Mesenchymal stem cell (in vitro differentiated cells and primary cell): Measurements from ENCODE around the gene ITPRID1.

Source experiments
- DNase-seq: peaks from one replicate; pipeline ENCODE4 v3.0.0-alpha.2; 2013
- H2AFZ ChIP-seq: one replicate; pipeline ENCODE4 v1.6.1; 2013; ENCODE audit warnings: low read depth, mild to moderate bottlenecking, control low read depth, inconsistent platforms, low read length, moderate library complexity
- H2AK5ac ChIP-seq: 2 replicates; pipeline ENCODE4 v1.6.1; 2013; ENCODE audit warnings: low read length, moderate library complexity, mild to moderate bottlenecking, inconsistent platforms; ENCODE audit not compliant: severe bottlenecking
- H2BK120ac ChIP-seq: one replicate; pipeline ENCODE4 v1.6.1; 2013; ENCODE audit warnings: low read depth, mild to moderate bottlenecking, inconsistent platforms, low read length, moderate library complexity
- H2BK12ac ChIP-seq, 2 experiments: one replicate each; pipeline ENCODE4 v1.6.1; 2013; ENCODE audit warnings: inconsistent platforms in 2 of 2, low read length in 2 of 2, mild to moderate bottlenecking in 2 of 2, moderate library complexity in 2 of 2, control low read depth in 1 of 2
- H2BK15ac ChIP-seq: one replicate; pipeline ENCODE4 v1.6.1; 2013; ENCODE audit warnings: mild to moderate bottlenecking, low read depth, inconsistent platforms; ENCODE audit not compliant: poor library complexity, severe bottlenecking
- H2BK5ac ChIP-seq: 2 replicates; pipeline ENCODE4 v1.6.1; 2013; ENCODE audit warnings: low read depth, mild to moderate bottlenecking, low read length, control low read depth, inconsistent platforms; ENCODE audit not compliant: poor library complexity, severe bottlenecking
- H3K14ac ChIP-seq, 2 experiments: one replicate each; pipeline ENCODE4 v1.6.1; 2013; ENCODE audit warnings: inconsistent platforms in 2 of 2, low read length in 2 of 2, control low read depth in 1 of 2, mild to moderate bottlenecking in 1 of 2, moderate library complexity in 1 of 2
- H3K18ac ChIP-seq, 2 experiments: one replicate each; pipeline ENCODE4 v1.6.1; 2013; ENCODE audit warnings: inconsistent platforms in 2 of 2, low read length in 2 of 2, control low read depth in 1 of 2, low read depth in 1 of 2, mild to moderate bottlenecking in 1 of 2
- H3K23ac ChIP-seq, 2 experiments: one replicate each; pipeline ENCODE4 v1.6.1; 2013; ENCODE audit warnings: inconsistent platforms in 2 of 2, low read length in 2 of 2, mild to moderate bottlenecking in 2 of 2, moderate library complexity in 2 of 2, control low read depth in 1 of 2
- H3K27ac ChIP-seq: 2 replicates; pipeline ENCODE4 v1.5.1; 2013; ENCODE audit warnings: mild to moderate bottlenecking, moderate library complexity, low read length, control low read depth, inconsistent platforms; ENCODE audit not compliant: poor library complexity, severe bottlenecking
- H3K27me3 ChIP-seq, 2 experiments: 2 replicates each; pipeline versions ENCODE4 v1.6.1 to v1.7.0; 2013; ENCODE audit warnings: low read length in 2 of 2, mild to moderate bottlenecking in 2 of 2, moderate library complexity in 2 of 2, control low read depth in 1 of 2, inconsistent platforms in 1 of 2; ENCODE audit not compliant: control insufficient read depth in 1 of 2, insufficient read depth in 1 of 2
- H3K36me3 ChIP-seq, 2 experiments: 2 replicates each; pipeline versions ENCODE4 v1.6.1 to v1.7.0; 2013; ENCODE audit warnings: low read length in 2 of 2, control low read depth in 1 of 2, inconsistent platforms in 1 of 2, low read depth in 1 of 2, mild to moderate bottlenecking in 1 of 2; ENCODE audit not compliant: insufficient read depth in 2 of 2, control insufficient read depth in 1 of 2
- H3K4ac ChIP-seq, 2 experiments: one replicate each; pipeline ENCODE4 v1.6.1; 2013; ENCODE audit warnings: inconsistent platforms in 2 of 2, low read length in 2 of 2, mild to moderate bottlenecking in 2 of 2, moderate library complexity in 2 of 2, control low read depth in 1 of 2, low read depth in 1 of 2
- H3K4me1 ChIP-seq: 2 replicates; pipeline ENCODE4 v1.6.1; 2013; ENCODE audit warnings: low read depth, low read length, control low read depth; ENCODE audit not compliant: control insufficient read depth, insufficient read depth
- H3K4me2 ChIP-seq: 2 replicates; pipeline ENCODE4 v1.6.1; 2013; ENCODE audit warnings: low read length, mild to moderate bottlenecking, inconsistent platforms; ENCODE audit not compliant: poor library complexity, severe bottlenecking
- H3K4me3 ChIP-seq, 2 experiments: 2 replicates each; pipeline versions ENCODE4 v1.5.1 to v1.7.0; 2013; ENCODE audit warnings: low read length in 2 of 2, mild to moderate bottlenecking in 2 of 2, control low read depth in 1 of 2, low read depth in 1 of 2; ENCODE audit not compliant: insufficient read depth in 1 of 2
- H3K79me1 ChIP-seq: replicated peaks from 2 replicates; pipeline ENCODE4 v1.6.1; 2013; ENCODE audit warnings: mild to moderate bottlenecking, control low read depth, low read length, inconsistent platforms; ENCODE audit not compliant: poor library complexity, severe bottlenecking
- H3K9ac ChIP-seq: 2 replicates; pipeline ENCODE4 v1.7.0; 2013; ENCODE audit warnings: mild to moderate bottlenecking, low read length, moderate library complexity
- H3K9me3 ChIP-seq: 2 replicates; pipeline ENCODE4 v1.7.0; 2013; ENCODE audit warnings: mild to moderate bottlenecking, low read length; ENCODE audit not compliant: control insufficient read depth
- H4K8ac ChIP-seq: one replicate; pipeline ENCODE4 v1.6.1; 2013; ENCODE audit warnings: inconsistent platforms, mild to moderate bottlenecking, low read length, moderate library complexity
- H4K91ac ChIP-seq: one replicate; pipeline ENCODE4 v1.6.1; 2013; ENCODE audit warnings: mild to moderate bottlenecking, low read length, inconsistent platforms
- WGBS: methylation state at CpG from one replicate; pipeline ENCODE4 v1.1.7; 2013; ENCODE audit warnings: mixed read lengths; 5-methylcytosine and 5-hydroxymethylcytosine counted together

The ITPRID1 gene

GRCh38 chr7:31553661-31554081 lies 39.8 kb downstream of the ITPRID1 start:
- Histone ChIP-seq H3K4ac (no peak overlapping the region), H3K36me3 (no peaks in the 10 kb centered on the region), H2BK120ac (no peak overlapping the region), H3K23ac (no peak overlapping the region), H3K4me3 (no peak overlapping the region), H3K18ac (no peak overlapping the region), H2AK5ac (no peak overlapping the region), H2BK5ac (no peak overlapping the region), H3K9me3 (no peaks in the 10 kb centered on the region), H3K14ac (no peak overlapping the region), H3K4me1 (no peaks in the 10 kb centered on the region), H3K27ac (no peak overlapping the region), H4K8ac (no peak overlapping the region), H2AFZ (no peak overlapping the region), H3K27me3 (peaks cover 0 to 5% of the 10 kb centered on the region in 2 experiments), H3K4me2 (no peak overlapping the region), H2BK15ac (no peak overlapping the region), H3K9ac (no peak overlapping the region), H2BK12ac (no peak overlapping the region), H4K91ac (no peak overlapping the region), H3K79me1 (no peaks in the 10 kb centered on the region)
- DNase-seq, result no peak

GRCh38 chr7:31562002-31562401 lies 48.1 kb downstream of the ITPRID1 start:
- no peak overlapping the region for H2BK5ac ChIP-seq
- H3K23ac ChIP-seq, result no peak overlapping the region
- H3K4me3 ChIP-seq, result no peak overlapping the region
- H2BK120ac ChIP-seq, result no peak overlapping the region
- H2BK15ac ChIP-seq, result no peak overlapping the region
- no peak overlapping the region for H2AFZ ChIP-seq
- no peaks in the 10 kb centered on the region for H3K79me1 ChIP-seq
- H3K27ac ChIP-seq, result no peak overlapping the region
- H2BK12ac ChIP-seq, result no peak overlapping the region
- no peak overlapping the region for H2AK5ac ChIP-seq
- no peaks in the 10 kb centered on the region for H3K36me3 ChIP-seq
- H3K4me1 ChIP-seq, result no peaks in the 10 kb centered on the region
- H4K8ac ChIP-seq, result no peak overlapping the region
- no CpG with 5 or more reads among the region's 1 CpG for WGBS
- no peak overlapping the region for H3K9ac ChIP-seq
- H3K14ac ChIP-seq, result no peak overlapping the region
- H3K9me3 ChIP-seq, result no peaks in the 10 kb centered on the region
- no peak overlapping the region for H3K4ac ChIP-seq
- no peak overlapping the region for H3K4me2 ChIP-seq
- peaks cover 3 to 9% of the 10 kb centered on the region in 2 experiments for H3K27me3 ChIP-seq
- no peak overlapping the region for H3K18ac ChIP-seq
- no peak for DNase-seq
- H4K91ac ChIP-seq, result no peak overlapping the region

- Histone ChIP-seq H3K79me1 (no peaks in the 10 kb centered on the region), H3K36me3 (no peaks in the 10 kb centered on the region), H3K4me3 (no peak overlapping the region), H2BK120ac (no peak overlapping the region), H3K9me3 (no peaks in the 10 kb centered on the region), H3K18ac (no peak overlapping the region), H2BK5ac (no peak overlapping the region), H3K14ac (no peak overlapping the region), H2AFZ (no peak overlapping the region), H2AK5ac (no peak overlapping the region), H4K8ac (no peak overlapping the region), H3K27me3 (peaks cover 3 to 9% of the 10 kb centered on the region in 2 experiments), H3K9ac (no peak overlapping the region), H3K4me2 (no peak overlapping the region), H3K4ac (no peak overlapping the region), H3K27ac (no peak overlapping the region), H4K91ac (no peak overlapping the region), H3K23ac (no peak overlapping the region), H2BK12ac (no peak overlapping the region), H3K4me1 (no peaks in the 10 kb centered on the region), H2BK15ac (no peak overlapping the region)
- 43% methylated on average over 5 of the region's 5 CpGs for WGBS
- DNase-seq, result no peak
Measured at GRCh38 chr7:31563522-31563921, 49.6 kb downstream of the ITPRID1 start.

GRCh38 chr7:31563951-31564350 lies 50.1 kb downstream of the ITPRID1 start:
- H2AK5ac ChIP-seq, result no peak overlapping the region
- no peak overlapping the region for H3K4me3 ChIP-seq
- H3K4me2 ChIP-seq, result no peak overlapping the region
- WGBS, result 88% methylated on average over 2 of the region's 3 CpGs
- H2BK12ac ChIP-seq, result no peak overlapping the region
- H3K4me1 ChIP-seq, result no peaks in the 10 kb centered on the region
- no peak overlapping the region for H3K27ac ChIP-seq
- no peak overlapping the region for H3K9ac ChIP-seq
- no peak overlapping the region for H2BK5ac ChIP-seq
- no peak for DNase-seq
- H3K27me3 ChIP-seq, result peaks cover 3 to 9% of the 10 kb centered on the region in 2 experiments
- H2AFZ ChIP-seq, result no peak overlapping the region
- H2BK120ac ChIP-seq, result no peak overlapping the region
- H3K36me3 ChIP-seq, result no peaks in the 10 kb centered on the region
- no peak overlapping the region for H3K23ac ChIP-seq
- no peak overlapping the region for H3K4ac ChIP-seq
- H4K8ac ChIP-seq, result no peak overlapping the region
- no peaks in the 10 kb centered on the region for H3K9me3 ChIP-seq
- H3K18ac ChIP-seq, result no peak overlapping the region
- H2BK15ac ChIP-seq, result no peak overlapping the region
- no peak overlapping the region for H3K14ac ChIP-seq
- no peak overlapping the region for H4K91ac ChIP-seq
- no peaks in the 10 kb centered on the region for H3K79me1 ChIP-seq
